ENCODE results near the gene SLC5A9.

DNA sequence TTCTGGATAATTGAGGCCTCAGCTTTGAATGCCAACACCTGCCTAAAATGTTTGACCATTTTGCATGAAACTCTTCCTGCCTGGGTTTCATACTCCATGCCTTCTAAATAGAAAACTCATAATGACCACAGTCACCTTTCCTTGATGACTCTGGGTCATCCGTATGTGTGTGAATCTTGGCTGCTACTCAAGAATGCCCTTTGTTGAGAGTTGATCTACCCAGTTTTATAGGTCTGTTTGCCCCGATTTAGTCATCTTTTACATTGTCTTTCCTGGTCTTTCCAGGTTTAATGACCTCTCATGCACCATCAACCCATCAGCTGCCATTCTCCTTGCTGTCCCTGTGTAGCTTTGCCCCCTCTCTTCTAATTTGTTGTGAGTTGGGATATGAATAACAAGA, 2.7 kb upstream of the SLC5A9 start:
- TF ChIP-seq POLR2AphosphoS5 (IDR thresholded peaks at IDR 0.05): no peak
- TF ChIP-seq, protein P1, sequence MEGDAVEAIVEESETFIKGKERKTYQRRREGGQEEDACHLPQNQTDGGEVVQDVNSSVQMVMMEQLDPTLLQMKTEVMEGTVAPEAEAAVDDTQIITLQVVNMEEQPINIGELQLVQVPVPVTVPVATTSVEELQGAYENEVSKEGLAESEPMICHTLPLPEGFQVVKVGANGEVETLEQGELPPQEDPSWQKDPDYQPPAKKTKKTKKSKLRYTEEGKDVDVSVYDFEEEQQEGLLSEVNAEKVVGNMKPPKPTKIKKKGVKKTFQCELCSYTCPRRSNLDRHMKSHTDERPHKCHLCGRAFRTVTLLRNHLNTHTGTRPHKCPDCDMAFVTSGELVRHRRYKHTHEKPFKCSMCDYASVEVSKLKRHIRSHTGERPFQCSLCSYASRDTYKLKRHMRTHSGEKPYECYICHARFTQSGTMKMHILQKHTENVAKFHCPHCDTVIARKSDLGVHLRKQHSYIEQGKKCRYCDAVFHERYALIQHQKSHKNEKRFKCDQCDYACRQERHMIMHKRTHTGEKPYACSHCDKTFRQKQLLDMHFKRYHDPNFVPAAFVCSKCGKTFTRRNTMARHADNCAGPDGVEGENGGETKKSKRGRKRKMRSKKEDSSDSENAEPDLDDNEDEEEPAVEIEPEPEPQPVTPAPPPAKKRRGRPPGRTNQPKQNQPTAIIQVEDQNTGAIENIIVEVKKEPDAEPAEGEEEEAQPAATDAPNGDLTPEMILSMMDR (IDR thresholded peaks at IDR 0.05): no peak

All from upper lobe of left lung (tissue), 4 donors.